DMS114 treated with DMSO at 0.1 percent for 48 hours (cell line): ENCODE measurements around the gene H2BK1.

ENCODE experiments used
- DNase-seq: peaks from one replicate; lab custom pipeline; 2025; ENCODE audit not compliant: unreplicated experiment; lab: John Stamatoyannopoulos, UW

H2BK1 gene

DNA sequence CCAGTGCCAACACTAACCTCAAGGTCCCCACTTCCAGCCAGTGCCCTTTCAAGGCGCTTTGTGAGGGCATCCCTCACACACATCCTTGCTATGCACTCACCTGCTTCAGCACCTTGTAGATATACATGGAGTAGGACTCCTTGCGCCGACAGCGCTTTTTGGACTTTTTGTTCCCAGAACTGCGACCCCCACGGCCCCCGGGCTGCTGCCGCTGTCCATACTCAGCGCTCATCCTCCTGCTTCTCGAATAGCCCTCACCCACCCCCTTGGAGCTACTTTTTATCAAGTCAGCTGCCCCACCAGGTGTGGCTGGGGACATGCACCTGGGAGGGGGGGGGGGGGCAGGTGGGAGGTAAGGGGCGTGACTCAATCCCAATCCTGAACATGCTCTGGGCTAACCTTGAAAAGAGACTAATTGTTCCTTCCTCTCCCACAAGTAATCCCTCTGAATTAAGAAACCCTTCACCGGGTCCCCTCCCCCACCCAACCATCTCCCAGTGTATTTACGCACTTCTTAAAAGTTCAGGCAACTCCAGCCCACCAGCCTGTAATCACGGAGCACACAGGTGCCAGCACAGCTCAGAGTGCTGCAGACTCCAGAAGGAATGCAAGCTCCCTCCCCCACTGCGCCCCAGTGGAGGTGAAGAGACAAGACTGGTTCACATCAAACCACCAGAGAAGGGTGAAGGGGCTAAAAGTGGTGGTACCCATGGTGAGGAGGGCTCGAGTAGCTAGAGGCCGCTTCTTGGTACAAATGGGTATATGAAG lies at the start of gene H2BK1:
H2BK1 (minus strand) TSS at position 402 of the 768 bp plus-strand sequence; CDS start at position 232, 170 bp downstream.
- no peak for DNase-seq

- no peak for DNase-seq
Measured at GRCh38 chr7:151257990-151258389, 47.7 kb upstream of the H2BK1 start.

DNA sequence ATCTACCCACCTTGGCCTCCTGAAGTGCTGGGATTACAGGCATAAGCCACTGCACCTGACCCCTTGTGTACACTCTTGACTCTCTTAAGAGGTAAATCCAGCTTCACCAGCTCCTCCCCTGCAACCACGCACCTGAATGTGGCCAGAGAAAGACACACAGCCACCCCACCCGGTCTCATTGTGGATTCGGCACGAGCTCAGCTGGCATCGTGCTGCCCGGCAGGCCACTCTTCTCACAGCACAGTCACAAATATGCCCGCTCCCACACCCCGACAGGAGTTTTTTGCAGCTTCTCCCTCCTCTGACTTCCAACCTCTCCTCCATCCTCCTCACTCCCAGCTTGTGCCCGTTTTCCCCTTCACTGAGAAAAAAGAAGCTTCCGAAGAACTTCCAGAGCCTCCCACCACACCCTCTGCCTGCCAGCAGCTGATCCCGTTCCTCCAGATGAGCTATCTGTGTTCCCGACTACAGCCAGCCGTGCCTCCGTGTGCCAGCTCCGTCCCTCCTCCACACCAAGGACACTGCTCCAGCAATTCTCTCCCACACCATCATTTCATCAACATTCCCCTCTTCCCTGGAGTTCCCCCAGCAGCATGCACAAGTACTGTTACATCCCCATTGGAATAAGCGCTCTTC lies 46.2 kb upstream of the H2BK1 start:
- DNase-seq, result no peak

GRCh38 chr7:151255390-151255789 lies 45.1 kb upstream of the H2BK1 start:
- no peak for DNase-seq

DNA sequence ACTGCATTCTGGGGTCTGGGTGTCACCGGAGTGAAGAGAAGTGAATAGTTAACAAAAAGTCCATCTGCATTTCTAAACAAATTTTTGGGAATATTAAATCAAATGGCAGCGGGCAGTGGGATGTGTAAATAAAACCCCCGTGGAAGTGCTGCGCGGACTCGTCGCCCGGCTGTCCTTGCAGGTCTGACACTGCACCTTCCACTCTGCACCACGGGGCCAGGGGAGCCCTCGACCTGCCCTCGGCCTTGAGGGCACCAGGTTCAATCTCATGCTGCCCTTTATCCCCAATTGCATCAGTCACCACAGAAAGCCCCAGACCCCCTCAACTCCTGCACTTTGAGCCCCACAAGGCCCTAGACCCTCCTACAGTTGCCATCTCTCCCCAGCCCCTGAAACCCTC lies 44.6 kb upstream of the H2BK1 start:
- no peak for DNase-seq

GRCh38 chr7:151254316-151254715 lies 44.0 kb upstream of the H2BK1 start:
- no peak for DNase-seq

GRCh38 chr7:151252961-151253711 lies 42.8 kb upstream of the H2BK1 start:
- DNase-seq, result no peak

GRCh38 chr7:151252561-151252835 lies 42.2 kb upstream of the H2BK1 start:
- DNase-seq, result no peak

- DNase-seq, result no peak
Measured at GRCh38 chr7:151251689-151252560, 41.6 kb upstream of the H2BK1 start.

GRCh38 chr7:151251328-151251688 lies 41.0 kb upstream of the H2BK1 start:
- no peak for DNase-seq

GRCh38 chr7:151250181-151251132 lies 40.2 kb upstream of the H2BK1 start:
- DNase-seq, result no peak

- DNase-seq, result peak; percentile 30
Measured at GRCh38 chr7:151249732-151250072, 39.4 kb upstream of the H2BK1 start.

- DNase-seq, result peak; percentile 23
Measured at GRCh38 chr7:151249034-151249731, 38.9 kb upstream of the H2BK1 start.

GRCh38 chr7:151248346-151249033 lies 38.2 kb upstream of the H2BK1 start, which contains the start of gene SMARCD3:
Gene SMARCD3 (minus strand): TSS chr7:151248694. CDS start chr7:151248562, 132 bp downstream.
- no peak for DNase-seq

- no peak for DNase-seq
Measured at GRCh38 chr7:151247611-151248345, 37.5 kb upstream of the H2BK1 start.

- no peak for DNase-seq
Measured at GRCh38 chr7:151246851-151247580, 36.7 kb upstream of the H2BK1 start.

DNA sequence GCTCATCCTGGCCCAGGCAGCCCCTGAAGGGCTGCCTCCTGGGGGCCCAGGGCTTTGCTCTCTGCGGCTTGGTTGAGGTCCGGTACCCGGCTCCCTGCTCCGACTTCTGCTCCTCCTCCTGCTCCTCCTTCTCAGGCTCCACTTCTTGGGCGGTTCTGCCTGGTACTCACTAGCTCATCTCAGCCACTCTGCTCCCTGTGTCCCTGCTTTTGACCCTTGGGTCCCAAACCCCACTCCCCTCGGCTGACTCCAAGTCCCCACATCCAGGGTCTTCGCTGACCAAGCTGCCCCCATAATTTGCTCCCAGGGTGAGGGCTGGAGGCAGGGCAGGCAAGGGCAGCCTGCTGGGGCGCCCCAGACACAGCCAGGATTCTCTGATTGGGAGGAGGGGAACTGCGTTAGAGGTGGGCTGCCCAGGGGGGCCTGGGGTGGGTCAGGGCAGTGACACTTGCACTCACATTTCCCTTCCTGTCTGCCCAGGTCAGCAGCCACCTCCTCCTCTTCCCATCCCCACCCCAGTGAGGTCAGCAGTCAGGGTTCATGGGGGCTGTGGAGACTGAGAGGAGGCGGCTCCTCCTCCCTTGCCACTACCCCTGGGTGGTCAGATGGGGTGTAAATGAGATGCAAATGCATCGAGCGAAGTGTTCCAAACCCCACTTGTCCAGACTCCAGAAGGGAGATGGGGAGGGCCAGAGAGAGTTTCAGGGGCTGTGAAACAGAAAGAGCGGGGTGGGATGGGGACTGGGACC lies 36.0 kb upstream of the H2BK1 start:
- DNase-seq, result no peak
